ENCODE results near the gene PEX26.
"Not testable (repeated sequence)": the region's sequence is repeated elsewhere in the genome, so short reads cannot be mapped to it uniquely, and the experiment has no call there.

Gene PEX26

GRCh38 chr22:18062421-18062820, 15.4 kb upstream of the PEX26 start:
- no peak overlapping the region for H3K4me3 ChIP-seq (ENCODE audit: low read length)
- DNase-seq (ENCODE audit: low read depth) = no peak
- no peak for TF ChIP-seq CTCF (conservative IDR thresholded peaks at IDR 0.05; ENCODE audit: low read length)

GRCh38 chr22:18063306-18063705, 14.5 kb upstream of the PEX26 start:
- TF ChIP-seq CTCF (conservative IDR thresholded peaks at IDR 0.05; ENCODE audit: low read length) = no peak
- DNase-seq (ENCODE audit: low read depth) = no peak
- no peak overlapping the region for H3K4me3 ChIP-seq (ENCODE audit: low read length)

- H3K4me3 ChIP-seq (ENCODE audit: low read length); DNase-seq (ENCODE audit: low read depth): not testable (repeated sequence)
Measured at GRCh38 chr22:18063715-18064114, 14.1 kb upstream of the PEX26 start.

- no peak for TF ChIP-seq CTCF (conservative IDR thresholded peaks at IDR 0.05; ENCODE audit: low read length)
- no peak for DNase-seq (ENCODE audit: low read depth)
Measured at GRCh38 chr22:18064636-18065035, 13.2 kb upstream of the PEX26 start.

GRCh38 chr22:18065256-18065655, 12.5 kb upstream of the PEX26 start:
- no peak for DNase-seq (ENCODE audit: low read depth)
- H3K4me3 ChIP-seq (ENCODE audit: low read length) = no peak overlapping the region
- TF ChIP-seq CTCF (conservative IDR thresholded peaks at IDR 0.05; ENCODE audit: low read length) = no peak

More at GRCh38 chr22:18064636-18065035, 13.2 kb upstream of the PEX26 start:
- no peak overlapping the region for H3K4me3 ChIP-seq (ENCODE audit: low read length)

GRCh38 chr22:18066181-18066859, 11.5 kb upstream of the PEX26 start:
- H3K4me3 ChIP-seq (ENCODE audit: low read length) = no peak overlapping the region
- DNase-seq (ENCODE audit: low read depth) = peak; percentile 15
- TF ChIP-seq CTCF (conservative IDR thresholded peaks at IDR 0.05; ENCODE audit: low read length) = no peak

GRCh38 chr22:18067121-18067520, 10.7 kb upstream of the PEX26 start:
- DNase-seq (ENCODE audit: low read depth) = no peak
- TF ChIP-seq CTCF (conservative IDR thresholded peaks at IDR 0.05; ENCODE audit: low read length) = no peak
- no peak overlapping the region for H3K4me3 ChIP-seq (ENCODE audit: low read length)

Data from AG10803 (cell line).